DOHH2 (cell line): ENCODE results near the gene XPO6.

Experiments
- EZH2phosphoT487 ChIP-seq: fragments of 200-600 bp; sonication (generic); IDR thresholded peaks from 2 replicates; pipeline ENCODE4 v1.6.1; 2017; ENCODE audit warnings: borderline replicate concordance, mild to moderate bottlenecking, antibody characterized with exemption, low read length, moderate library complexity, mixed read lengths
- TF ChIP-seq, protein P1 (sequence below): fragments of 200-600 bp; sonication (generic); IDR thresholded peaks from one replicate; pipeline ENCODE4 v1.5.1; 2014; ENCODE audit warnings: antibody characterized with exemption, mild to moderate bottlenecking, low read depth, low read length; ENCODE audit not compliant: poor library complexity, severe bottlenecking

DNA sequence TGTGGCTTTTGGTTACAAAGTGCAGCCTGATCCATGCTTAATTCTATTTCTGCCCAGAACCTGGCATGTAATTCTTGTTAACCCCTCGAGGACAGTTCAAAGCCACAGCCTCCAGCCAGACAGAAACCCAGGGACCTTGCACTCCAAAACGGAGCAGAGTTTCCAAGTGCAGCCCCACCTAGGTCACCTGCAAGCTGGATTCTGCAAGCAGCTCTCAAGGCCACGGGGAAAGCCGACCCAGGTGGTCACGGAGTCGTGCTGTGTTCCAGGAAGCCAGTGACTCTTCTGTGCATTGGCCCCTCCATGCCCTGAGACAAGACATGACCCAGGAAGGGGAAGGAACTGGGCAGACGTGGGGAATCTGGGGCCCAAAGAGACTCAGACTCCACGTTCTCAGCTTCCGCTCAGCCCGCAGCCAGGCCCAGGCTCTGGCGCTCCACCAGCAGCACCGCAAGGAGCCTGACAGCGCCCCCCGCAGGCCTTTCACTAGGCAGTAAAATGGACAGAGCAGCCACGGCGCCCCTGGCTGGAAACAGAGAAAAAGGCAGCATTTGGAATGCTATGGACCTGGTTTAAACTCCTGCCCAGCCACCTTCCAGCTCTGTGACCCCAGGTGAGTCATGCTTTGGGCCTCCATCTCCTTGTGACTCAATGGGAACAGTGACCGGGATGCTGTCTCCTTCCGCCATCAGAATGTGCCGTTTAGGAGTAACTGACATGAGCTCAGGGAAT lies 121.0 kb downstream of the XPO6 start:
- TF ChIP-seq, protein P1, sequence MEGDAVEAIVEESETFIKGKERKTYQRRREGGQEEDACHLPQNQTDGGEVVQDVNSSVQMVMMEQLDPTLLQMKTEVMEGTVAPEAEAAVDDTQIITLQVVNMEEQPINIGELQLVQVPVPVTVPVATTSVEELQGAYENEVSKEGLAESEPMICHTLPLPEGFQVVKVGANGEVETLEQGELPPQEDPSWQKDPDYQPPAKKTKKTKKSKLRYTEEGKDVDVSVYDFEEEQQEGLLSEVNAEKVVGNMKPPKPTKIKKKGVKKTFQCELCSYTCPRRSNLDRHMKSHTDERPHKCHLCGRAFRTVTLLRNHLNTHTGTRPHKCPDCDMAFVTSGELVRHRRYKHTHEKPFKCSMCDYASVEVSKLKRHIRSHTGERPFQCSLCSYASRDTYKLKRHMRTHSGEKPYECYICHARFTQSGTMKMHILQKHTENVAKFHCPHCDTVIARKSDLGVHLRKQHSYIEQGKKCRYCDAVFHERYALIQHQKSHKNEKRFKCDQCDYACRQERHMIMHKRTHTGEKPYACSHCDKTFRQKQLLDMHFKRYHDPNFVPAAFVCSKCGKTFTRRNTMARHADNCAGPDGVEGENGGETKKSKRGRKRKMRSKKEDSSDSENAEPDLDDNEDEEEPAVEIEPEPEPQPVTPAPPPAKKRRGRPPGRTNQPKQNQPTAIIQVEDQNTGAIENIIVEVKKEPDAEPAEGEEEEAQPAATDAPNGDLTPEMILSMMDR = peak; percentile 44
- no peak for TF ChIP-seq EZH2phosphoT487
